ENCODE results near the gene TMCO4.

- TF ChIP-seq CTCF (IDR thresholded peaks at IDR 0.05; ENCODE audit: insufficient read depth, low read depth, low read length), result no peak
- no peak for TF ChIP-seq EZH2 (IDR thresholded peaks at IDR 0.05; ENCODE audit: insufficient read depth, low read length)
Measured at GRCh38 chr1:19768353-19769210, 31.1 kb downstream of the TMCO4 start.
